Caco-2 (cell line): Measurements from ENCODE around the gene SIT1. TPM values are rescaled to one million over a fixed set of nuclear protein-coding genes. Genes with fewer than 3 reads are reported as not detected.

ENCODE experiments used
- BruUV-seq: library from RNA; stranded (reverse); fragments of 400-500 nt; replicated peaks from 2 replicates; lab custom pipeline; 2021; lab: Mats Ljungman, UMichigan
- CTCF ChIA-PET: fragments of 300-600 bp; sonication (Branson Sonifier 250); formaldehyde crosslinking; loops from one replicate; lab custom pipeline; 2022; ENCODE audit warnings: antibody characterized with exemption; lab: Charles Lee
- POLR2A ChIA-PET: fragments of 300-600 bp; sonication (Branson Sonifier 250); formaldehyde crosslinking; loops from one replicate; lab custom pipeline; 2022; ENCODE audit warnings: antibody characterized with exemption; lab: Charles Lee
- DNase-seq, 2 experiments: peaks; one replicate each; pipeline versions ENCODE4 v3.0.0 to v3.0.0-alpha.2; 2020 to 2022
- H3K27me3 ChIP-seq: replicated peaks from 2 replicates; pipeline ENCODE4 v1.6.0; 2011; ENCODE audit warnings: low read length; ENCODE audit not compliant: control insufficient read depth, insufficient read depth
- H3K36me3 ChIP-seq: 2 replicates; pipeline ENCODE4 v1.5.1; 2011; ENCODE audit warnings: low read length; ENCODE audit not compliant: control insufficient read depth, insufficient read depth
- H3K4me1 ChIP-seq: fragments of 250-450 bp; sonication (Bioruptor Pico); 2 replicates; pipeline ENCODE4 v1.5.1; 2020; ENCODE audit warnings: mild to moderate bottlenecking
- H3K4me3 ChIP-seq: 2 replicates; pipeline ENCODE4 v1.5.1; 2011; ENCODE audit warnings: low read depth, mild to moderate bottlenecking, control low read depth, low read length
- H3K9me3 ChIP-seq: fragments of 250-450 bp; sonication (Bioruptor Pico); 2 replicates; pipeline ENCODE4 v1.5.1; 2020; ENCODE audit warnings: mild to moderate bottlenecking, moderate library complexity
- H3K27ac Mint-ChIP-seq: one replicate; pipeline ENCODE4 v1.8.0; 2022; ENCODE audit warnings: mixed read lengths; ENCODE audit not compliant: unreplicated experiment
- H3K27me3 Mint-ChIP-seq: one replicate; pipeline ENCODE4 v1.8.0; 2022; ENCODE audit warnings: mixed read lengths; ENCODE audit not compliant: insufficient read depth, unreplicated experiment
- H3K36me3 Mint-ChIP-seq: one replicate; pipeline ENCODE4 v1.8.0; 2022; ENCODE audit warnings: mild to moderate bottlenecking, mixed read lengths; ENCODE audit not compliant: insufficient read depth, unreplicated experiment
- H3K4me1 Mint-ChIP-seq: one replicate; pipeline ENCODE4 v1.8.0; 2022; ENCODE audit warnings: low read depth, mixed read lengths; ENCODE audit not compliant: unreplicated experiment
- H3K4me3 Mint-ChIP-seq: one replicate; pipeline ENCODE4 v1.8.0; 2022; ENCODE audit warnings: mild to moderate bottlenecking, moderate library complexity, mixed read lengths; ENCODE audit not compliant: unreplicated experiment
- H3K9me3 Mint-ChIP-seq: one replicate; pipeline ENCODE4 v1.8.0; 2022; ENCODE audit warnings: mixed read lengths; ENCODE audit not compliant: unreplicated experiment
- intact Hi-C: fragments of 100-400 bp; cut with micrococcal nuclease; formaldehyde crosslinking; loops from one replicate; pipeline ENCODE4 v1.10.0; 2022; ENCODE audit not compliant: unreplicated experiment
- total RNA-seq: library from RNA; stranded (reverse); gene quantifications from 2 replicates; pipeline ENCODE4 v1.2.3, GENCODE V29; 2022
- TF ChIP-seq, protein P1 (sequence below), 2 experiments: fragments of 200-600 bp in 1 of 2; IDR thresholded peaks; 1 replicate in 1 of 2; 2 replicates in 1 of 2; pipeline versions ENCODE4 v1.5.1 to v1.8.0; 2011 to 2022; ENCODE audit warnings: antibody characterized with exemption in 1 of 2, control low read depth in 1 of 2, inconsistent platforms in 1 of 2, low read depth in 1 of 2, low read length in 1 of 2, mild to moderate bottlenecking in 1 of 2, moderate library complexity in 1 of 2; ENCODE audit not compliant: insufficient read depth in 1 of 2, severe bottlenecking in 1 of 2, unreplicated experiment in 1 of 2

Gene SIT1
- total RNA-seq, 1 experiment from 2014 or later: not detected

DNA sequence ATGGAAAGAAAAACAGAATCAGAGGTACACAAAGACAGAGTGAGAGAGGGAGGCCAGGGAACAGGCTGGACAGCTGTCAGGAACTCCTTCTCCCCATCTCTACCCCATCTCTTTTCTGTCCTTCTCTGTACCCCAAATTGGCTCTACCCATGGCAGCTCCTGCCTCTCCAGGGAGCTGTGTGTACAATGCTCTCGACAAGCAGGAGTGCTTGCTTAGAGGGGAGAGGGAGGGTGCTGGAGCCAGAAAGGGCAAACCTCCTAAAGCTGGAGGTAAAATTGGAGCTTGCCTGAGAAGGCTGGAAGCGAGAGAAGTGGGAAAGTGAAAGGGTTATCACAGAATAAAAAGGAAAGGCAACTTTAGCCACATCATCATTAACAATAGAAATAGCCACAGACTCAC, 32.6 kb upstream of the SIT1 start:
- ChIA-PET CTCF (interaction anchor here (0.6 kb wide), 1 partner anchor 194 kb away, joined by 4 read pairs; the partner anchor contains the start of gene RUSC2), POLR2A (no interaction called here)
- Mint-ChIP-seq H3K9me3 (no peaks in the 10 kb centered on the region), H3K36me3 (no peaks in the 10 kb centered on the region), H3K4me1 (peaks cover 6% of the 10 kb centered on the region), H3K27ac (no peak overlapping the region), H3K27me3 (no peaks in the 10 kb centered on the region), H3K4me3 (no peak overlapping the region)
- no TSS peak for BruUV-seq
- no peaks in the 10 kb centered on the region for H3K9me3 ChIP-seq
- intact Hi-C loops: no loop called here
- DNase-seq: no peak
- TF ChIP-seq, protein P1, sequence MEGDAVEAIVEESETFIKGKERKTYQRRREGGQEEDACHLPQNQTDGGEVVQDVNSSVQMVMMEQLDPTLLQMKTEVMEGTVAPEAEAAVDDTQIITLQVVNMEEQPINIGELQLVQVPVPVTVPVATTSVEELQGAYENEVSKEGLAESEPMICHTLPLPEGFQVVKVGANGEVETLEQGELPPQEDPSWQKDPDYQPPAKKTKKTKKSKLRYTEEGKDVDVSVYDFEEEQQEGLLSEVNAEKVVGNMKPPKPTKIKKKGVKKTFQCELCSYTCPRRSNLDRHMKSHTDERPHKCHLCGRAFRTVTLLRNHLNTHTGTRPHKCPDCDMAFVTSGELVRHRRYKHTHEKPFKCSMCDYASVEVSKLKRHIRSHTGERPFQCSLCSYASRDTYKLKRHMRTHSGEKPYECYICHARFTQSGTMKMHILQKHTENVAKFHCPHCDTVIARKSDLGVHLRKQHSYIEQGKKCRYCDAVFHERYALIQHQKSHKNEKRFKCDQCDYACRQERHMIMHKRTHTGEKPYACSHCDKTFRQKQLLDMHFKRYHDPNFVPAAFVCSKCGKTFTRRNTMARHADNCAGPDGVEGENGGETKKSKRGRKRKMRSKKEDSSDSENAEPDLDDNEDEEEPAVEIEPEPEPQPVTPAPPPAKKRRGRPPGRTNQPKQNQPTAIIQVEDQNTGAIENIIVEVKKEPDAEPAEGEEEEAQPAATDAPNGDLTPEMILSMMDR (IDR thresholded peaks at IDR 0.05; ENCODE audit: insufficient read depth in 1 of 2, low read depth in 1 of 2, low read length in 1 of 2, severe bottlenecking in 1 of 2, unreplicated experiment in 1 of 2): no peak
- H3K36me3 ChIP-seq: no peaks in the 10 kb centered on the region
- peaks cover 2% of the 10 kb centered on the region for H3K4me1 ChIP-seq
- H3K4me3 ChIP-seq: no peak overlapping the region
- no peaks in the 10 kb centered on the region for H3K27me3 ChIP-seq

DNA sequence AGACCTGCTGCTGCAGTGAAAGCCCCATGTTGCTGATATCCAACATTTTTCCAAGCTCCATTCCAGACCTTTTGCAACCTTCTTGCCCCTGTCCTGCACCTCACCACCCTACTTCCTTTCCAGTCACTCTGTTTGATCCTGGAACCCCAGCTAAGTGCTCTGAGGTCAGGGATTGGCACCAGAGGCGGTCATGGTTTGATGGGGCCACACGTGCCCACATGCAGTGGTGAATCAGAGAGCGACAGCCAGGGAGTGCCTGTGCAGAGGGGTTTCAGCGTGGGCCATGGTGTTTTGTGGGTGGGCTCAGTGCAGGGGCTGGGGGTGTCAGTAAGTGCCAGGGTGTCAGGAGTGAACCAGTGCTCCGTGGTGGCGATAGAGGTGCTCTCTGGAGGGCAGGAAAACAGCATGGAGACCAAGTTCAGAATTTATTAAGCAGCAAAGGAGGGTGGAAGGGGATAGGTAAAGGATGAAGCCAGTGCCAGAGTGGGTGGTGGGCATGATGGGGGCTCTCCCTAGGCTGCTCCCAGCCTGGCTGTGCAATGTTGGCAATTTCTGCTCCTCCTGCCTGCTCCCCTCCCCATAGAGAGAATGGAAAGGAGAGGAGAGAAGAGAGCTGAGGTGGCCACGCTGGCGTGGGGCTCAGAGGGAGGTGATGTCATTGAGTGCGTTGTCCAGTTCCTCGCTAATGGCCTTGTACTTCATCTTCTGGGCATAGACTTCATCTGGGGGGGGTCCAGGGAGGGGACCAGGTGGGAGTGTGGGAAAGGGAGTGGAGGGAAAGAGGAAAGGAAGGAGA, 32.0 kb upstream of the SIT1 start:
- intact Hi-C loops: no loop called here
- TF ChIP-seq, protein P1 (IDR thresholded peaks at IDR 0.05; ENCODE audit: insufficient read depth in 1 of 2, low read depth in 1 of 2, low read length in 1 of 2, severe bottlenecking in 1 of 2, unreplicated experiment in 1 of 2): no peak
- no peak overlapping the region for H3K4me3 Mint-ChIP-seq
- no peak for DNase-seq
- H3K36me3 ChIP-seq: no peaks in the 10 kb centered on the region
- H3K27me3 Mint-ChIP-seq: no peaks in the 10 kb centered on the region
- H3K4me3 ChIP-seq: no peak overlapping the region
- ChIA-PET POLR2A (no interaction called here), CTCF (interaction anchor here (0.7 kb wide), 1 partner anchor 14 kb away, joined by 3 read pairs; no protein-coding TSS in a partner anchor)
- no peaks in the 10 kb centered on the region for H3K36me3 Mint-ChIP-seq
- H3K27me3 ChIP-seq: no peaks in the 10 kb centered on the region
- no peaks in the 10 kb centered on the region for H3K4me1 ChIP-seq
- no TSS peak for BruUV-seq
- H3K27ac Mint-ChIP-seq: no peak overlapping the region
- no peaks in the 10 kb centered on the region for H3K9me3 Mint-ChIP-seq
- peaks cover 6% of the 10 kb centered on the region for H3K4me1 Mint-ChIP-seq
- H3K9me3 ChIP-seq: no peaks in the 10 kb centered on the region

DNA sequence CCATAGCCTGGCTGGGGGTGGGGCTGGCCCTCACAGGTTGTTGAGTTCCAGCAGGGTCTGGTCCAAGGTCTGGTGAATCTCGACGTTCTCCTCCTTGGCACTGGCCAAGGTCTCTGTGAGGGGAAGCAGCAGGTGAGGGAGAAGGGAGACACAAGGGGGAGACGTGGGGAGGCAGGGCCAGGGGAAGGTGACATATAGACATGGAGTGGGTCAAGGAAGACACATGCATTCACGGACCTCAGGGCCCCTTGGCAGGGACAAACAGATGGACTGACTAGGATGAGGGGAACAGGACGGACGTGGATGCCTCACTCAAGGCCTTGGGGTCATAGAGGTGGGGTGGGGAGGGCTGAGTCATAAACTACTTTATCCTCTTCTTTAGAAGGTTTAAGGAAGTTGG, 31.3 kb upstream of the SIT1 start:
- no peak overlapping the region for H3K27ac Mint-ChIP-seq
- no TSS peak for BruUV-seq

More for the DNA sequence above, 31.3 kb upstream of the SIT1 start:
- Mint-ChIP-seq H3K4me3 (no peak overlapping the region), H3K4me1 (peaks cover 6% of the 10 kb centered on the region), H3K9me3 (no peaks in the 10 kb centered on the region), H3K36me3 (no peaks in the 10 kb centered on the region), H3K27me3 (no peaks in the 10 kb centered on the region)
- Histone ChIP-seq H3K9me3 (no peaks in the 10 kb centered on the region), H3K4me1 (no peaks in the 10 kb centered on the region), H3K4me3 (no peak overlapping the region), H3K27me3 (no peaks in the 10 kb centered on the region), H3K36me3 (no peaks in the 10 kb centered on the region)
- intact Hi-C loops: no loop called here
- CTCF ChIA-PET: interaction anchor here (0.7 kb wide), 1 partner anchor 15 kb away, joined by 3 read pairs; no protein-coding TSS in a partner anchor
- no peak for DNase-seq
- POLR2A ChIA-PET: no interaction called here
- TF ChIP-seq, protein P1 (IDR thresholded peaks at IDR 0.05; ENCODE audit: insufficient read depth in 1 of 2, low read depth in 1 of 2, low read length in 1 of 2, severe bottlenecking in 1 of 2, unreplicated experiment in 1 of 2): no peak
